SK-N-MC (cell line): ENCODE data around the gene KATNB1.

Source experiments
- EZH2 ChIP-seq: fragments of 200-600 bp; sonication (generic); IDR thresholded peaks from one replicate; pipeline ENCODE4 v1.6.1; 2017; ENCODE audit warnings: antibody characterized with exemption
- POLR2AphosphoS5 ChIP-seq: IDR thresholded peaks from 2 replicates; pipeline ENCODE4 v1.6.1; 2012; ENCODE audit warnings: mild to moderate bottlenecking, low read depth, low read length, borderline replicate concordance

GRCh38 chr16:57734308-57734924 is 1.2 kb upstream of the KATNB1 start:
- no peak for TF ChIP-seq EZH2
- TF ChIP-seq POLR2AphosphoS5 = no peak
